ENCODE results near the gene ARHGAP9.

ARHGAP9 gene

DNA sequence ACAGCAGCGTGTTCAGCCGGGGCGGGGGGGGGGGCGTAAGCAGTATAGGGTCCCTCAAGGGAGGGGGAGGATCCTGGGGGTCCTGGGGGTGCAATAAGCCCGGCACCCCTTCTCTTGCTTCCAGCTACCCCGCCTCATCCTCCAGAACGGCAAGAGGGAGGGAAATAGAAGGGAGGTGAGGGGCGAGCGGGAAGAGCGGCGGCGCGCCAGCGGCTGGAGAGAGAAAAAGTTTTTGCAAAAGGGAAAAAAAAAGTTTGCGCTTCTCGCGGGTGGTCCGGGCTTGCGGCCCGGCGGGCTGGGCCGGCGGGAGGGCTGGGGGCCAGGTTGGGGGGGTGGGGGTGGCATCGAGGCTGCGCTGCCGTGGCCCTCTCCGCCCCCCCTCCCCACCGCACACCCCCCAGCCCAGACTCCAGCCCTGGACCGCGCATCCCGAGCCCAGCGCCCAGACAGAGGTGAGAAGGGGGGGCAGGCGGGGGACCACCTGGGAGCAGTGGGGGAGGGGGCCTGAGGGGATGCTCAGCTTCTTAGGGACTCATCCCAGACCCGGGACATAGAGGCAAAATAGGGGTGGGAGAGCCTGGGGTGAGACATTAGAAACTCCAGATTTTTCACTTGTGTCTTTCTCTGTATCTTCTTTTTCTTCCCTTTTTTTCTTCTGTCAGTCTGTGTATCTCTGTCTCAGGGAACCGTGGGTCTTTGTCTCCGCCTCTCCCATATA lies 19.8 kb downstream of the ARHGAP9 start, which contains the start of gene GLI1:
TSS of gene GLI1 (plus strand) at position 36 of the 718 bp plus-strand sequence. CDS start 3,907 bp downstream, outside the sequence.
- DNase-seq (ENCODE audit: low read depth), result no peak

DNA sequence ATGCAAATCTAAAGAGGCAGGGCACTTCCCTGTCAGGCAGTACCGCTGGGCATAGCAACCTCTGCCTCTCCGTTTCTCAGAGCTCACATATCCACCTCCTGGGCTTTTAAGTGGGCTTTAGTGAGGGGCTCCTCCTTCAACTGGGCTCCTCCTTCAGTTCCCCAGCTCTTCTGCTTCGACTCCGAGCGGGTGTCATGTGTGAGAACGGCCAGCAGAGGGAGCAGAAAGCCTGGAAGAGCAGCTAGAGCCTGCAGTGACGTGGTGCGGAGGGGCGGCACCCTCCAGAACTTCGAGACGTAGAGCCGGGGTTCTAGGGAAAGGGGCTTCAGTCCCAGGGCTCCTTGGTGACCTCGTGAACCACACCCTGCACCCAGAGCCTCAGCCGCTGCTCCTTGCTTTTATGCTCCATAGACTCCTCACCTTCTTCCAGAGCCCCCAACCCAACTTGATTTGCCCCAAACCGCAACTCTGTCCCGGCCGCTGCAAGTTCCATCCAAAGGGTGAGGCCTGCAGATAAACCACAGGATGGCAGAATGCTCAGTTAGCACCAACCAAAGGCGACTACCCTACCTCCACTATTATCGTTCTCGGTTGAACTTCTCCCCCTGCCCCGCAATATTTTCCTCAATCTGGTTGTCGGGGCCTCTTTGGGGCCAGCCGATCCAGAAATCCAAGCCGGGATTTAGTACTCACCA lies 20.5 kb downstream of the ARHGAP9 start:
- DNase-seq (ENCODE audit: low read depth), result peak; percentile 74
- TF ChIP-seq, protein P1, sequence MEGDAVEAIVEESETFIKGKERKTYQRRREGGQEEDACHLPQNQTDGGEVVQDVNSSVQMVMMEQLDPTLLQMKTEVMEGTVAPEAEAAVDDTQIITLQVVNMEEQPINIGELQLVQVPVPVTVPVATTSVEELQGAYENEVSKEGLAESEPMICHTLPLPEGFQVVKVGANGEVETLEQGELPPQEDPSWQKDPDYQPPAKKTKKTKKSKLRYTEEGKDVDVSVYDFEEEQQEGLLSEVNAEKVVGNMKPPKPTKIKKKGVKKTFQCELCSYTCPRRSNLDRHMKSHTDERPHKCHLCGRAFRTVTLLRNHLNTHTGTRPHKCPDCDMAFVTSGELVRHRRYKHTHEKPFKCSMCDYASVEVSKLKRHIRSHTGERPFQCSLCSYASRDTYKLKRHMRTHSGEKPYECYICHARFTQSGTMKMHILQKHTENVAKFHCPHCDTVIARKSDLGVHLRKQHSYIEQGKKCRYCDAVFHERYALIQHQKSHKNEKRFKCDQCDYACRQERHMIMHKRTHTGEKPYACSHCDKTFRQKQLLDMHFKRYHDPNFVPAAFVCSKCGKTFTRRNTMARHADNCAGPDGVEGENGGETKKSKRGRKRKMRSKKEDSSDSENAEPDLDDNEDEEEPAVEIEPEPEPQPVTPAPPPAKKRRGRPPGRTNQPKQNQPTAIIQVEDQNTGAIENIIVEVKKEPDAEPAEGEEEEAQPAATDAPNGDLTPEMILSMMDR (IDR thresholded peaks at IDR 0.05; ENCODE audit: control insufficient read depth, extremely low read depth, insufficient read depth), result peak; percentile 95

More for the DNA sequence above, 19.8 kb downstream of the ARHGAP9 start, which contains the start of gene GLI1:
- TF ChIP-seq, protein P1 (IDR thresholded peaks at IDR 0.05; ENCODE audit: control insufficient read depth, extremely low read depth, insufficient read depth), result no peak
- peak within 1 kb of the TSS; percentile 78 for H3K4me3 ChIP-seq (ENCODE audit: low read depth, low read length)

DNA sequence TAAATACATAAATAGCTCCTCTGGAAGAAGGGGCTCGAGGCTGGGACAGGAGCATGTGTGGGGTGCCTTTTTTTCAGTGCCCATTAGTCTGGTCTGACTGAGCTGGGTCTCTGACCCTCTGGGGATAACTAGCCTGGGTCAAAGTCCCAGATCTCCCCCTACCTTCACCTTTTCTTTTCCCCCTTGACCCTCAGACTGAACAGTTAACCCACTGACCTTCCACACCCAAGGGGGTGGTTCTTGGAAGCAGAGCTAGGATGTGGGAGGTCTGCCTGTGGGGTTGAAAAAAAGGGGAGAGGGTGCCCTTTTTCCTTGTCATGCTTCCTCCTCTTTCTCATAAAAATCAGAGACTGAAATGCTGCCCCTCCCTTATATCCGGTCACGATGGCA lies 21.0 kb downstream of the ARHGAP9 start:
- H3K4me3 ChIP-seq (ENCODE audit: low read depth, low read length), result peak overlapping the region; percentile 78
- TF ChIP-seq, protein P1 (IDR thresholded peaks at IDR 0.05; ENCODE audit: control insufficient read depth, extremely low read depth, insufficient read depth), result no peak
- DNase-seq (ENCODE audit: low read depth), result no peak

More for the DNA sequence above, 20.5 kb downstream of the ARHGAP9 start:
- peak overlapping the region; percentile 78 for H3K4me3 ChIP-seq (ENCODE audit: low read depth, low read length)

DNA sequence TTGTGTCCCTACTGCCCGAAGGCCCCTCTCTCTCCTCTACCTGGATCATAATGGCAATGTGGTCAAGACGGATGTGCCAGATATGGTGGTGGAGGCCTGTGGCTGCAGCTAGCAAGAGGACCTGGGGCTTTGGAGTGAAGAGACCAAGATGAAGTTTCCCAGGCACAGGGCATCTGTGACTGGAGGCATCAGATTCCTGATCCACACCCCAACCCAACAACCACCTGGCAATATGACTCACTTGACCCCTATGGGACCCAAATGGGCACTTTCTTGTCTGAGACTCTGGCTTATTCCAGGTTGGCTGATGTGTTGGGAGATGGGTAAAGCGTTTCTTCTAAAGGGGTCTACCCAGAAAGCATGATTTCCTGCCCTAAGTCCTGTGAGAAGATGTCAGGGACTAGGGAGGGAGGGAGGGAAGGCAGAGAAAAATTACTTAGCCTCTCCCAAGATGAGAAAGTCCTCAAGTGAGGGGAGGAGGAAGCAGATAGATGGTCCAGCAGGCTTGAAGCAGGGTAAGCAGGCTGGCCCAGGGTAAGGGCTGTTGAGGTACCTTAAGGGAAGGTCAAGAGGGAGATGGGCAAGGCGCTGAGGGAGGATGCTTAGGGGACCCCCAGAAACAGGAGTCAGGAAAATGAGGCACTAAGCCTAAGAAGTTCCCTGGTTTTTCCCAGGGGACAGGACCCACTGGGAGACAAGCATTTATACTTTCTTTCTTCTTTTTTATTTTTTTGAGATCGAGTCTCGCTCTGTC lies 22.8 kb downstream of the ARHGAP9 start:
- TF ChIP-seq, protein P1 (IDR thresholded peaks at IDR 0.05; ENCODE audit: control insufficient read depth, extremely low read depth, insufficient read depth), result no peak
- no peak overlapping the region for H3K4me3 ChIP-seq (ENCODE audit: low read depth, low read length)

DNA sequence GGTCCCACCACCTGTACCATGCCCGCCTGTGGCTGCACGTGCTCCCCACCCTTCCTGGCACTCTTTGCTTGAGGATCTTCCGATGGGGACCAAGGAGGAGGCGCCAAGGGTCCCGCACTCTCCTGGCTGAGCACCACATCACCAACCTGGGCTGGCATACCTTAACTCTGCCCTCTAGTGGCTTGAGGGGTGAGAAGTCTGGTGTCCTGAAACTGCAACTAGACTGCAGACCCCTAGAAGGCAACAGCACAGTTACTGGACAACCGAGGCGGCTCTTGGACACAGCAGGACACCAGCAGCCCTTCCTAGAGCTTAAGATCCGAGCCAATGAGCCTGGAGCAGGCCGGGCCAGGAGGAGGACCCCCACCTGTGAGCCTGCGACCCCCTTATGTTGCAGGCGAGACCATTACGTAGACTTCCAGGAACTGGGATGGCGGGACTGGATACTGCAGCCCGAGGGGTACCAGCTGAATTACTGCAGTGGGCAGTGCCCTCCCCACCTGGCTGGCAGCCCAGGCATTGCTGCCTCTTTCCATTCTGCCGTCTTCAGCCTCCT lies 23.4 kb downstream of the ARHGAP9 start:
- no peak for DNase-seq (ENCODE audit: low read depth)
- H3K4me3 ChIP-seq (ENCODE audit: low read depth, low read length), result no peak overlapping the region
- TF ChIP-seq, protein P1 (IDR thresholded peaks at IDR 0.05; ENCODE audit: control insufficient read depth, extremely low read depth, insufficient read depth), result peak; percentile 59

More for the DNA sequence above, 22.8 kb downstream of the ARHGAP9 start:
- DNase-seq (ENCODE audit: low read depth), result no peak

DNA sequence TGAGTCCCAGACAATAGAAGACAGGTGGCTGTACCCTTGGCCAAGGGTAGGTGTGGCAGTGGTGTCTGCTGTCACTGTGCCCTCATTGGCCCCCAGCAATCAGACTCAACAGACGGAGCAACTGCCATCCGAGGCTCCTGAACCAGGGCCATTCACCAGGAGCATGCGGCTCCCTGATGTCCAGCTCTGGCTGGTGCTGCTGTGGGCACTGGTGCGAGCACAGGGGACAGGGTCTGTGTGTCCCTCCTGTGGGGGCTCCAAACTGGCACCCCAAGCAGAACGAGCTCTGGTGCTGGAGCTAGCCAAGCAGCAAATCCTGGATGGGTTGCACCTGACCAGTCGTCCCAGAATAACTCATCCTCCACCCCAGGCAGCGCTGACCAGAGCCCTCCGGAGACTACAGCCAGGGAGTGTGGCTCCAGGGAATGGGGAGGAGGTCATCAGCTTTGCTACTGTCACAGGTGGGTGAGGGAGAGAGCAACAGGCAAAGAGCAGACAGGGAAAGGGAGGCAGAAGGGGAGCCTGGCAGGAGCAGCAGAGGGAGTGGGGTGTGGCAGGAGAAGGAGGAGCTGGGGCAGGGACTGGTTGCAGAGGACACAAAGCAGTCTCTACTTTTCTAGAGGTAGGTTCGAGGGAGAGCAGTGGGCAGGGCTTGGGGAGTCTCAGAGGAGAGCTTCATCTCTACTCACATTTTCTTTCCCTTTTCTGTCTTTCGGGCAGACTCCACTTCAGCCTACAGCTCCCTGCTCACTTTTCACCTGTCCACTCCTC lies 24.1 kb downstream of the ARHGAP9 start:
- DNase-seq (ENCODE audit: low read depth), result no peak
- no peak overlapping the region for H3K4me3 ChIP-seq (ENCODE audit: low read depth, low read length)
- TF ChIP-seq, protein P1 (IDR thresholded peaks at IDR 0.05; ENCODE audit: control insufficient read depth, extremely low read depth, insufficient read depth), result no peak
